WTC11 (cell line): ENCODE data around the gene RNF181.

Source experiments
- CREB1 ChIP-seq: sonication (generic); formaldehyde crosslinking; IDR thresholded peaks from 2 replicates; pipeline ENCODE4 v1.8.0; 2023; ENCODE audit warnings: mild to moderate bottlenecking, missing genetic modification reagents
- JUN ChIP-seq: sonication (generic); formaldehyde crosslinking; IDR thresholded peaks from 2 replicates; pipeline ENCODE4 v1.8.0; 2023; ENCODE audit warnings: mild to moderate bottlenecking, missing genetic modification reagents
- SMAD4 ChIP-seq: sonication (generic); formaldehyde crosslinking; IDR thresholded peaks from 2 replicates; pipeline ENCODE4 v1.8.0; 2022; ENCODE audit warnings: mild to moderate bottlenecking, missing genetic modification reagents
- ZNF121 ChIP-seq: sonication (generic); formaldehyde crosslinking; IDR thresholded peaks from 2 replicates; pipeline ENCODE4 v1.8.0; 2023; ENCODE audit warnings: missing genetic modification reagents
- TF ChIP-seq, protein P1 (sequence below): fragments of 200-600 bp; IDR thresholded peaks from 2 replicates; pipeline ENCODE4 v1.8.0; 2022; ENCODE audit warnings: antibody characterized with exemption
- TF ChIP-seq, protein P2 (sequence below): fragments of 250-450 bp; sonication (Bioruptor Pico); IDR thresholded peaks from 2 replicates; pipeline ENCODE4 v1.9.0; 2021; ENCODE audit warnings: mild to moderate bottlenecking

DNA sequence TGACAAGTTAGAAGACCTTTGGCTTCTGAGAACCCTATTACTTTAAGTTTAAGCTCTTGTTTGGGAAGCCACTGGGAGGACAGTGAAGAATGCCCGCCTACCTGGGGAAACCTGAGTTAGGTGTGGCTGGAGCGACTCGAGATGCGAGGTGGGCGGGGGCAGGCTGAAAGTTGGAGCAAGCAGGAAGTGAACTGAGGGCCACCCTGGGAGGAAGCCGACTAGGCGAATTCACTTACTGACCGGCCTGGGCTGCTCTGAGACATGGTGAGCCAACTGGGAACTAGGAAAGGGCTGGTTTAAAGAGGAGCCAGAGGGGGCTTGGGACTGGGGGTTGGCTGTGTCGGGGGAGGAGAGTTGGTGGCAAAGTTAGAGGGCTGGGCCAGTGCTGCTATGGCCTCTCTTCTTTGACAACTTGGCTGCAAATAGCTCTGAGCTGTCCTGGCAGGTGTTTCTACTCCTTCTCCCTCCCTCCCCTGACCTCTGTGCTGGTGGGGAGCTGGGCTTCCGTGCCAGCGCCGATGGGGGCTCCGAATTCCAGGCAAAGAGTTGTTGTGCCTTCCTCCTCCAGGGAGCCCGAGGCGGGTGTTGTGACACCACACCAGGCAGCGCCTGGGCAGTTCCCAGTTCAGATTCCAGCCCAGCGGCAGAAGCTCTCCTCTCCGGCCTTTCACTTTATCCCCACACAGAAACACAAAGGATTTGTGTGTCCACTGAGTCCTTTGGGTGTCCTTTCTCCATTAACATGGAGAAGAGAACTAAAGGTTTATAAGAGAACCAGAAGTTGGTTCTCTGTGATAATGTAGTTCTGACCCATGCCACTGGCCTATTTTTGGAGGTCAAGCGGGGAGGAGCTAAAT is 17.9 kb upstream of the RNF181 start, which contains the start of gene VAMP8:
- TF ChIP-seq, protein P1, sequence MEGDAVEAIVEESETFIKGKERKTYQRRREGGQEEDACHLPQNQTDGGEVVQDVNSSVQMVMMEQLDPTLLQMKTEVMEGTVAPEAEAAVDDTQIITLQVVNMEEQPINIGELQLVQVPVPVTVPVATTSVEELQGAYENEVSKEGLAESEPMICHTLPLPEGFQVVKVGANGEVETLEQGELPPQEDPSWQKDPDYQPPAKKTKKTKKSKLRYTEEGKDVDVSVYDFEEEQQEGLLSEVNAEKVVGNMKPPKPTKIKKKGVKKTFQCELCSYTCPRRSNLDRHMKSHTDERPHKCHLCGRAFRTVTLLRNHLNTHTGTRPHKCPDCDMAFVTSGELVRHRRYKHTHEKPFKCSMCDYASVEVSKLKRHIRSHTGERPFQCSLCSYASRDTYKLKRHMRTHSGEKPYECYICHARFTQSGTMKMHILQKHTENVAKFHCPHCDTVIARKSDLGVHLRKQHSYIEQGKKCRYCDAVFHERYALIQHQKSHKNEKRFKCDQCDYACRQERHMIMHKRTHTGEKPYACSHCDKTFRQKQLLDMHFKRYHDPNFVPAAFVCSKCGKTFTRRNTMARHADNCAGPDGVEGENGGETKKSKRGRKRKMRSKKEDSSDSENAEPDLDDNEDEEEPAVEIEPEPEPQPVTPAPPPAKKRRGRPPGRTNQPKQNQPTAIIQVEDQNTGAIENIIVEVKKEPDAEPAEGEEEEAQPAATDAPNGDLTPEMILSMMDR: no peak
- TF ChIP-seq JUN (CRISPR knock-in tag) (no peak), SMAD4 (CRISPR knock-in tag) (no peak), CREB1 (CRISPR knock-in tag) (no peak), ZNF121 (CRISPR knock-in tag) (no peak)
- TF ChIP-seq, protein P2, sequence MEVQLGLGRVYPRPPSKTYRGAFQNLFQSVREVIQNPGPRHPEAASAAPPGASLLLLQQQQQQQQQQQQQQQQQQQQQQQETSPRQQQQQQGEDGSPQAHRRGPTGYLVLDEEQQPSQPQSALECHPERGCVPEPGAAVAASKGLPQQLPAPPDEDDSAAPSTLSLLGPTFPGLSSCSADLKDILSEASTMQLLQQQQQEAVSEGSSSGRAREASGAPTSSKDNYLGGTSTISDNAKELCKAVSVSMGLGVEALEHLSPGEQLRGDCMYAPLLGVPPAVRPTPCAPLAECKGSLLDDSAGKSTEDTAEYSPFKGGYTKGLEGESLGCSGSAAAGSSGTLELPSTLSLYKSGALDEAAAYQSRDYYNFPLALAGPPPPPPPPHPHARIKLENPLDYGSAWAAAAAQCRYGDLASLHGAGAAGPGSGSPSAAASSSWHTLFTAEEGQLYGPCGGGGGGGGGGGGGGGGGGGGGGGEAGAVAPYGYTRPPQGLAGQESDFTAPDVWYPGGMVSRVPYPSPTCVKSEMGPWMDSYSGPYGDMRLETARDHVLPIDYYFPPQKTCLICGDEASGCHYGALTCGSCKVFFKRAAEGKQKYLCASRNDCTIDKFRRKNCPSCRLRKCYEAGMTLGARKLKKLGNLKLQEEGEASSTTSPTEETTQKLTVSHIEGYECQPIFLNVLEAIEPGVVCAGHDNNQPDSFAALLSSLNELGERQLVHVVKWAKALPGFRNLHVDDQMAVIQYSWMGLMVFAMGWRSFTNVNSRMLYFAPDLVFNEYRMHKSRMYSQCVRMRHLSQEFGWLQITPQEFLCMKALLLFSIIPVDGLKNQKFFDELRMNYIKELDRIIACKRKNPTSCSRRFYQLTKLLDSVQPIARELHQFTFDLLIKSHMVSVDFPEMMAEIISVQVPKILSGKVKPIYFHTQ (CRISPR knock-in tag): no peak
